IPS-11a (cell line): ENCODE data around the gene RPS27A.
A peak's percentile ranks its signal among the peaks of the same experiment; 100 is the strongest.
"Not testable (repeated sequence)": the region's sequence is repeated elsewhere in the genome, so short reads cannot be mapped to it uniquely, and the experiment has no call there.

Source experiments
- H3K4me3 ChIP-seq: one replicate; pipeline ENCODE4 v1.5.1; 2013; ENCODE audit warnings: low read depth, low read length, control low read depth

RPS27A gene

GRCh38 chr2:55236992-55237543, 4.6 kb downstream of the RPS27A start:
- H3K4me3 ChIP-seq: no peak overlapping the region

- H3K4me3 ChIP-seq: no peak overlapping the region
Observed at GRCh38 chr2:55239656-55240222, 7.3 kb downstream of the RPS27A start.

GRCh38 chr2:55241582-55241981, 9.1 kb downstream of the RPS27A start:
- H3K4me3 ChIP-seq: not testable (repeated sequence)

GRCh38 chr2:55242617-55243016, 10.1 kb downstream of the RPS27A start:
- H3K4me3 ChIP-seq: no peak overlapping the region

GRCh38 chr2:55245411-55245810, 12.9 kb downstream of the RPS27A start:
- no peak overlapping the region for H3K4me3 ChIP-seq

- no peak overlapping the region for H3K4me3 ChIP-seq
Observed at GRCh38 chr2:55247025-55247424, 14.5 kb downstream of the RPS27A start.

- H3K4me3 ChIP-seq: no peak overlapping the region
Observed at GRCh38 chr2:55252832-55253231, 20.3 kb downstream of the RPS27A start.

GRCh38 chr2:55259586-55259985, 27.1 kb downstream of the RPS27A start:
- H3K4me3 ChIP-seq: not testable (repeated sequence)

- peak overlapping the region; percentile 97 for H3K4me3 ChIP-seq
Observed at GRCh38 chr2:55268288-55268906, 35.9 kb downstream of the RPS27A start.

GRCh38 chr2:55268907-55269644, 36.6 kb downstream of the RPS27A start, which contains the start of gene MTIF2:
Gene MTIF2 (minus strand): TSS chr2:55269231. CDS start chr2:55263858, 5,373 bp downstream.
- H3K4me3 ChIP-seq: peak within 1 kb of the TSS; percentile 97

GRCh38 chr2:55269645-55269990, 37.1 kb downstream of the RPS27A start:
- H3K4me3 ChIP-seq: peak overlapping the region; percentile 97

GRCh38 chr2:55274346-55274745, 41.9 kb downstream of the RPS27A start:
- not testable (repeated sequence) for H3K4me3 ChIP-seq

GRCh38 chr2:55277310-55277709, 44.8 kb downstream of the RPS27A start:
- no peak overlapping the region for H3K4me3 ChIP-seq

- H3K4me3 ChIP-seq: not testable (repeated sequence)
Observed at GRCh38 chr2:55279214-55279835, 46.8 kb downstream of the RPS27A start.

- not testable (repeated sequence) for H3K4me3 ChIP-seq
Observed at GRCh38 chr2:55279859-55280424, 47.5 kb downstream of the RPS27A start.

- H3K4me3 ChIP-seq: not testable (repeated sequence)
Observed at GRCh38 chr2:55280851-55281546, 48.5 kb downstream of the RPS27A start.

- peak overlapping the region; percentile 56 for H3K4me3 ChIP-seq
Observed at GRCh38 chr2:55282110-55282917, 49.8 kb downstream of the RPS27A start.

- H3K4me3 ChIP-seq: no peak overlapping the region
Observed at GRCh38 chr2:55283083-55283482, 50.6 kb downstream of the RPS27A start.
